ENCODE measurements around the gene POLRMT. TPM values are rescaled to one million over a fixed set of nuclear protein-coding genes. Genes with fewer than 3 reads are reported as not detected.

Gene POLRMT
- total RNA-seq, 1 donor from 2014 or later: 37.3 TPM

GRCh38 chr19:664913-665443, 31.6 kb upstream of the POLRMT start:
- intact Hi-C loops (cut with DNase I): loop anchor here (2.0 to 5.0 kb wide), 2 partner anchors 70 to 93 kb away; partner anchors contain the start of gene BSG

GRCh38 chr19:663682-664117, 30.4 kb upstream of the POLRMT start:
- intact Hi-C loops (cut with DNase I): loop anchor here (2.0 to 5.0 kb wide), 2 partner anchors 71 to 91 kb away; partner anchors contain the start of gene BSG
- DNase-seq (ENCODE audit: low spot score): no peak

More at GRCh38 chr19:664913-665443, 31.6 kb upstream of the POLRMT start:
- peak; percentile 91 for DNase-seq (ENCODE audit: low spot score)

GRCh38 chr19:662962-663681, 29.8 kb upstream of the POLRMT start, which contains the start of gene RNF126:
RNF126 (minus strand) TSS chr19:663214; CDS start chr19:663121, 93 bp downstream.
- peak; percentile 97 for DNase-seq (ENCODE audit: low spot score)
- intact Hi-C loops (cut with DNase I): loop anchor here (5.0 kb wide), 1 partner anchor 91 kb away; the partner anchor contains the start of gene BSG

- intact Hi-C loops (cut with DNase I): loop anchor here (5.0 kb wide), 1 partner anchor 90 kb away; the partner anchor contains the start of gene BSG
- no peak for DNase-seq (ENCODE audit: low spot score)
Observed at GRCh38 chr19:662207-662961, 29.0 kb upstream of the POLRMT start.

DNA sequence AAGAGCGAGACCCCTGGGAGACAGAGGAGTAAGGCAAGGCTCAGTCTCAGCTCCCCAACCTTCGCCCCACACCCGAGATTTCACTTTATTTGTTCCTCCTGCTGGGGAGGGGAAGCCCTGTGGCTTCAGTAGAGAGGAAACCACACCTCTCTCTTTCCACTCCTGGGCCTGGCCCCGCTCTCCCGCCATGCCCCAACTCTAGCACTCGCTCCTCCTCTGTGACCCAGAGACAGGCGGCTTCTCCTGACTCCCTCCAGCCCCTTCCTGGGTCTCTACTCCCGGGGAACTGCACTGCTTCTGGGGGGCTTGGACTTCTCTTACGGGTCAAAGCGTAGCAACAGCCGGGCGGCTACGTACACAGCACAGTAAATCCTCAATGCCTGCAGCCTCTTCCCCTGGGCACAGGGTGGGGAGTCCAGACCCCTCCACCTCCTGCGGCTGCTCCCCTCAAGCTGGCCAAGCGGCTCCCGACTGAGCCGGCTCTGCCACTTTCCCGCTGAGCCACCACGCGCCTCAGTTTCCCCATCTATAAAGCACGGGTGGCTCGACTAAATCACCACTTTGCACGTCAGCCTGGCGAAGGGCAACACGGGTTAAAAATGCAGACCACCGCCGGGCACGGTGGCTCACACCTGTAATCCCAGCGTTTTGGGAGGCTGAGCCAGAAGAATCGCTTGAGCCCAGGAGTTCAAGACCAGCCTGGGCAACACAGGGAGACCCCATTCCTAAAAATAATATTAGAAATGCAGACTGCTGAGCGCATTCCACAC, 28.3 kb upstream of the POLRMT start:
- intact Hi-C loops (cut with DNase I): loop anchor here (5.0 kb wide), 1 partner anchor 89 kb away; the partner anchor contains the start of gene BSG
- no peak for DNase-seq (ENCODE audit: low spot score)

GRCh38 chr19:660793-661426, 27.6 kb upstream of the POLRMT start:
- intact Hi-C loops (cut with DNase I): loop anchor here (5.0 kb wide), 1 partner anchor 89 kb away; the partner anchor contains the start of gene BSG
- no peak for DNase-seq (ENCODE audit: low spot score)

- intact Hi-C loops (cut with DNase I): no loop called here
- no peak for DNase-seq (ENCODE audit: low spot score)
Observed at GRCh38 chr19:658916-659839, 25.8 kb upstream of the POLRMT start.

GRCh38 chr19:658059-658839, 24.9 kb upstream of the POLRMT start:
- intact Hi-C loops (cut with DNase I): no loop called here
- DNase-seq (ENCODE audit: low spot score): no peak

DNA sequence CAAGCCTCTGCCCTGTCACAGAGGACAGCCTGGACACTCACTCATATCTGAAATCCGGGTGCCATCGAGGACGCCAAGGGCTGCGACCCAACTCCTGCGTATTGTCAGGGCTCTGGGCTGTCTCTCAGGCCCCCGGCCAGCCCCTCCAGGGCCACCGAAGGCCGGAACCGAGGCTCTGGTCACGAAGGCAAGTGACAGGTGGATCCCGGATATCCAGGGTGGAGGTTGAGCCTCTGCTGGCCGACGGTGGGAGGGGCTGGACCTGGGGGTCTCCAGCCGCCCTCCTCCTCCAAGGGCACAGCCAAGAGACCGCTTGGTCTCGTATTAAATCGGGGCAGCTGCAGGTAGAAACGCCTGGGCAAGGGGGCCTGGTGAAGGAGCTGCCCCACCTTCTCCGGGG, 24.3 kb upstream of the POLRMT start:
- no peak for DNase-seq (ENCODE audit: low spot score)
- intact Hi-C loops (cut with DNase I): no loop called here

DNA sequence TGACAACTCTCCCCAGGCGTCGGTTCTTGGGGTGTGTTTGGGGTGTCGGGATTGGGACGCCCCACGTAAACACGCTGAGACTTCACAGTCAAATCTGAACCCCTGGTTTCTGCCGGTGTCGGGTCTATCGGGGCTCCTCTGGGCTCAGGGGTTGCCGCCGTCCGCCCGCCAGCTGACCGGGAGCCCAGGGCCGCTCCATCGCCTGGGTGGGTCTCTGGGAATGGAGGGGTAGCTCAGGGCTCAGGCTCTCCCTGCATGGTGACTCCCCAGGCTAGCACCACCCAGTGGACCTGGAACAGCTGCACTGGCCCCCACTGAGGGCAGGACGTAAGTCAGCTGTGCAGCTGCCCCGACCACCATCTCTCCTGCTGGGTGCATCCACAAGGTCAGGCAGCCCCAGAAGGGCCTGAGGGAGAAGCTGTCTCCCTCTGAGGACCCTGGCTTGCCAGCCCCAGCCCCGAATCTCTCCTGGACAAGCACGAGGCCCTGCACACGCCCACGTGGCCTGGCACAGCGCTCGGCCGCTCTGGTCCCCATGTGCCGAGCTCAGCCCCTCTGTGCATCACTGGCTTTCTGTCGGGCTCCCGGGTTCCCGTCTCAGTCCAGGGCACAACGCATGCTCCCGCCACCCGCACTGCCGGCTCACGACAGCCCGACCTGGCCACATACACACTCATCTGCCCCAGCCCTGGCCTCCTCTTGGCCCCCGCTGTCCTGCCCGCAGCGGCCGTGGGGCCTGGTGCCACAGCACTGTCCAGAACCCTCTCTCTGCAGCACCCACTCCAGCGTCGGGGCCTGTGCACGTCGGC, 23.6 kb upstream of the POLRMT start:
- DNase-seq (ENCODE audit: low spot score): no peak
- intact Hi-C loops (cut with DNase I): no loop called here

DNA sequence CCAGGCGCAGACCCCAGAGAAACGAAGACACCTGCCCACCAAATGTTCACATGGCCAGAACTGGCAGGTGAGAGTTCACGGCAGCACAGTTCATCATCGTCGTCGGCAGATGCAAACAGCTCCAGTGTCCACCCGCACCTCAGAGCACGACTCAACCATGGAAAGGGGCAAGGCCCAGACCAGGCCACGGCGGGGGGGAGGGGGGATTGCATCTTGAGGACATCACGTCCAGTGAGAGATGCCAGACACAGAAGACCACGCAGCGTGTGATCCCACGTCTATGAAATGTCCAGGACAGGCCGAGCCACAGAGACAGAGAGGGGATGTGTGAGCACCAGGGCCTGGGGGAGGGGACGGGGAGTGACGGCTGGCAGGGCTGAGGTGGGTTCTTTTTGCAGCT, 22.4 kb upstream of the POLRMT start:
- intact Hi-C loops (cut with DNase I): no loop called here
- DNase-seq (ENCODE audit: low spot score): no peak

DNA sequence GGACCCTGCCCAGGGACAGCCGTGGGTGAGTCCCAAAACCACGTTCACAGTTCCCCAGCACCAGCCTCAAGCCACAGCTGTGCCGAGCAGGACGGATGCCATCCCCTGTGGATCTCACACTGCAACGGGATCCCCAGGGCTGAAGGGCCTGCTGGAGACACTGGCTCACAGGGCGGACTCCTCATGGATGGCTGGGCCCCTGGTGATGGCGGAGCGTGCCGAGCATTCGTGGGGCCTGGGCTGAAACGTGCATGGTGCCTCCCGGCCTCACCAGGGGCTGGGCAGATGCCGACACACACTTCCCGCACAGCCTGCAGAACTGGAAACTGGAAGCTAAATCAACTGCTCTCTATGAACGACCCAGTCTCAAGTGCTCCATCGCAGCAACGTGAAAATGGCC, 20.1 kb upstream of the POLRMT start:
- intact Hi-C loops (cut with DNase I): no loop called here
- no peak for DNase-seq (ENCODE audit: low spot score)

DNA sequence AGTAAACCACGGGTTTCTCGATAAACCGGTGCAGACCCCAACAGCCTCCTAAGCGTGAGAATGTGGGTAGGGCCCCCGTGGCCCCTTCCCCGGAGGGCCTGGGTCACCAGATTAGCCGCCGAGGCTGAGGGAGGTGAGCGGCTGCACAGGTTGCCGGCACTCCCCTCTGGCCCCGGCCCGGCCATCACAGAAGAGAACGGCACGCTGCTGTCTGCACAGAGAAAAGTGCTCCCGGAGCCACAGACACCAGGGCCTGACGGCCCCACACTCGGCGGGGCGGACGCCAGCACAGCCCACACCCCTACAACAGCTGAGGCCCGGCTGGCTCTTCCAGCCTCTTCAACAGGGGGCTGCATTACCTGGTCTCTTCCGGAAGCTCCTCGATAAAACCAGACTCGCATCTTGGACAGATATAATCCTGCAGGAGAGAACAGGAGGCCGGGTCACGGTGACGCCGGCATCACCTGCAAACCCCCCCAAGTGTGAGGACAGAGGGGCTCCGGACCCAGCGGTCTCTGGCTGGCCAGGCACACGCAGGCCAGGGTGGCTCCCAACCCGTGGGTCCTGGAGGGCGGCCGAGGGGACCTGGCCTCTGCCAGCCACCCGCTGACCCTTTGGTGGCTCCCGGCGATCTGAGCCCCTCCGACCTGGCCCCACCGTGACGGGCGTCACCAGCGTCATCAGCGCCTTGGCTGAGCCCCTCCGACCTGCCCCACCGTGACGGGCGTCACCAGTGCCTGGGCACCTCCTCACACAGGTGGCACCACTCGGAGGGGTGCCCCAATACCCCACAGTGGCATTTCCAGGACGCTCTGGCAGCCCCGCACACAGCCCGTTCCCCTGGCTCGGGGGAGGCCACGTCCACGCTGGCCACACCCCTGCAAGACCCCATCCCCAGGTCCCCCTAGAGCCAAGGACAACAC, 19.4 kb upstream of the POLRMT start:
- intact Hi-C loops (cut with DNase I): no loop called here
- DNase-seq (ENCODE audit: low spot score): no peak

GRCh38 chr19:651991-652390, 18.7 kb upstream of the POLRMT start:
- intact Hi-C loops (cut with DNase I): no loop called here
- no peak for DNase-seq (ENCODE audit: low spot score)

DNA sequence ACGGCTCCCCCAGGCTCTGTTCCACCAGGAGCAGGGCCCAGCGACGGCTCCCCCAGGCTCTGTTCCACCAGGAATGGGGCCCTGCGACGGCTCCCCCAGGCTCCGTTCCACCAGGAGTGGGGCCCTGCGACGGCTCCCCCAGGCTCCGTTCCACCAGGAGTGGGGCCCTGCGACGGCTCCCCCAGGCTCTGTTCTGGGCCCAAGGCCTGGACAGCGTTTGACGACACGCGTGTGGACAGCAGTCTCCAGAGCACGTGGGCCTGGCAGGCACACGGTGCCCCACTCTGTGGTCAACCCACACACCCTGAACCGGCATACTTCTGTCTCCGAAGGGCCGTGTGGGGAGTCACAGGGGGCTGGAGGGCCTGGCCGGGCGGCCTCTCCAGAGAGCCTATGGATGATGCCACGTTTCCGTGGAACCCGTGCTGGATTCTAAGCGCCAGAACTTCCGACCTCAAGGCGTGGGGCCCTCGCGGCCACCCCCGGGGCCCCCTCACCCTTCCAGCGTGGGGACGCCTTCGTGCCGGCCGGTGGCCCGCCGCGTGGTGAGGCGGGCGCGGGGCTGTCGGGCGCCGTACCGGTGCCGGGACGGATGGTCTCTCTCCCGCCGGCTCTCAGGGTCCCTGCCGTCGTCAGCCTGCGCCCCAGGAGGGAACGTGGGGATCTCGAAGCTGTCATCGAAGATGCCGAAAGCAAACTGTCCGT, 17.9 kb upstream of the POLRMT start:
- intact Hi-C loops (cut with DNase I): no loop called here
- DNase-seq (ENCODE audit: low spot score): no peak
